Spinal cord (tissue), 10 donors: Measurements from ENCODE around the gene PRKRIP1. TPM values are rescaled to one million over a fixed set of nuclear protein-coding genes. Genes with fewer than 3 reads are reported as not detected.

ENCODE experiments used
- DNase-seq, 6 donors: peaks; one replicate each; pipeline versions ENCODE4 v3.0.0 to v3.0.0-alpha.2; 2013 to 2015; ENCODE audit warnings: low spot score in 6 of 6, low read depth in 4 of 6
- H3K27ac ChIP-seq: one replicate; pipeline ENCODE4 v1.5.1; 2013; ENCODE audit warnings: low read depth, low read length, control low read depth
- H3K27me3 ChIP-seq: one replicate; pipeline ENCODE4 v1.6.1; 2013; ENCODE audit warnings: low read length; ENCODE audit not compliant: control insufficient read depth, insufficient read depth
- H3K36me3 ChIP-seq: one replicate; pipeline ENCODE4 v1.6.1; 2013; ENCODE audit warnings: low read length; ENCODE audit not compliant: control insufficient read depth, insufficient read depth
- H3K4me1 ChIP-seq: one replicate; pipeline ENCODE4 v1.6.1; 2013; ENCODE audit warnings: low read length; ENCODE audit not compliant: control insufficient read depth, insufficient read depth
- H3K4me3 ChIP-seq: one replicate; pipeline ENCODE4 v1.5.1; 2013; ENCODE audit warnings: low read depth, low read length, control low read depth
- H3K9me3 ChIP-seq: one replicate; pipeline ENCODE4 v1.6.1; 2013; ENCODE audit warnings: low read length; ENCODE audit not compliant: control insufficient read depth, insufficient read depth
- WGBS: methylation state at CpG from one replicate; pipeline ENCODE4 v1.1.5; 2013; ENCODE audit warnings: missing lambda C conversion rate; ENCODE audit not compliant: insufficient coverage; 5-methylcytosine and 5-hydroxymethylcytosine counted together
- polyA plus RNA-seq, 2 donors: library from polyadenylated mRNA; unstranded; fragments of 120-200 nt; gene quantifications; one replicate each; pipeline ENCODE4 v1.2.1, GENCODE V29; 2013; ENCODE audit not compliant: insufficient read length in 2 of 2
- total RNA-seq, 2 donors: library from RNA; depleted of rRNA in 1 of 2; stranded (reverse); fragments of 120-200 nt in 1 of 2; fragments of >200 nt in 1 of 2; gene quantifications; one replicate each; pipeline versions ENCODE4 v1.2.3 to v1.2.4, GENCODE V29; 2013 to 2014
- donor health status: healthy.

PRKRIP1 gene
- total and polyA plus RNA-seq, 4 donors = 17.0 to 57.8 (median 41.1) TPM

DNA sequence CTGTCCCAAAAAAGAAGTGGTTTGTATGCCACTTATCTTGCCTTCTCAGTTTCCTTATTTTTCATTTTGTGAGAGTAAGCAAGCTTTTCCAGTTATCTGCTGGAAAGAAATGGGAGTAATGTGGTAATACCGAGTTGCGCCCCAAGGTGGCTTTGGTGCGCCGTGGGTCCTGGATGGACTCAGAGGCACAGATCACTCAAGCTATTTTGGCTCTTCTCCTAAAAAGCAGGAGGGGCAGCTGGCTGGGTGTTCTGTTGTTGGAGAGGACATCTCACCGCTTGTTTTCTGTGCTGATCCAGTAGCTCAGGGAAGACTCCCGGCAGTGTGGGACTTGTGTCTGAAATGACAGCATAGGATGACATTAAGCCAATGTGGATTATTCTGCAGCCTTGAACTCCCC is 16.4 kb downstream of the PRKRIP1 start:
- no peak overlapping the region for H3K4me3 ChIP-seq
- no peaks in the 10 kb centered on the region for H3K27me3 ChIP-seq
- H3K27ac ChIP-seq = no peak overlapping the region
- WGBS = 57% methylated on average over 4 of the region's 6 CpGs
- peak in 2 of 6 donors; percentile 56 to 70 for DNase-seq
- peaks cover 84% of the 10 kb centered on the region for H3K36me3 ChIP-seq
- H3K9me3 ChIP-seq = no peaks in the 10 kb centered on the region
- no peaks in the 10 kb centered on the region for H3K4me1 ChIP-seq

DNA sequence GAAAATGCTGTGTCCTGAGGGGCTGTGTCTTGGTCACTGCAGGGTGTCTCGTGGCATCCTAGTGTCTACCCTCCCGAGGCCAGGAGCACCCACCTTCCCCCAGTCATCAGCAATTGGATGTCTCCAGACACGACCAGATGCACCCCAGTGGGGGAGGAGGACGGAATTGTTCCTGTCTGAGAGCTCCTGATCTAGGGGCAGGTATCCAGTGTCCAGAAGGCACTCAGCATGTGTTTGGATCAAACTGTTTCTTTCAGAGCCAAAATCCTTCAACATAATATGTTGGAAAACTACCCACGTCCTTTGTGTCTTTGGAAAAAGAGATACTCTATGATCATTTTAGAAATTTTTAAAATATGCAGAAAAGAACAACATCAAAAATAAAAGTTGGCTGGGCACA is 16.9 kb downstream of the PRKRIP1 start:
- WGBS = 80% methylated on average over 1 of the region's 5 CpGs
- Histone ChIP-seq H3K4me1 (no peaks in the 10 kb centered on the region), H3K36me3 (peaks cover 83% of the 10 kb centered on the region), H3K27me3 (no peaks in the 10 kb centered on the region), H3K9me3 (no peaks in the 10 kb centered on the region), H3K4me3 (no peak overlapping the region), H3K27ac (no peak overlapping the region)
- DNase-seq = peak in 1 of 6 donors; percentile 64

DNA sequence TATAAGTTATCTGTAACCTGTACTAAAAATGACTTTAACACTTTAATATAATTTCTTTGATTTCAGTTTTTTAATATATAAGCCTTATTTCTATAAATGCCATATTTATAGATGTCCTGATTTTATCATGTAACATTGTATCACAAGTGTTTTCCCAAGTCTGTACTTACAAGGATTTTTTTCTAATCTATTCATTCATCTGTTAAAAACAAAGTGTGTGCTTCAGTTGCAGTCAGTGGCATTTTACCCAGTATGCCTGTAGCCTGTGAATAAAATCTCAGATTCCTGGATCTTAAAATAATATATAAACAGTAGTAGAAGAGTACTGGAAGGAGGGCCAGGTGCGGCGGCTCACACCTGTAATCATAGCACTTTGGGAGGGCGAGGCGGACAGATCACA is 17.4 kb downstream of the PRKRIP1 start:
- no CpG with 5 or more reads among the region's 4 CpGs for WGBS
- Histone ChIP-seq H3K27me3 (no peaks in the 10 kb centered on the region), H3K36me3 (peaks cover 78% of the 10 kb centered on the region), H3K4me1 (no peaks in the 10 kb centered on the region), H3K4me3 (no peak overlapping the region), H3K9me3 (no peaks in the 10 kb centered on the region), H3K27ac (no peak overlapping the region)
- DNase-seq = no peak

DNA sequence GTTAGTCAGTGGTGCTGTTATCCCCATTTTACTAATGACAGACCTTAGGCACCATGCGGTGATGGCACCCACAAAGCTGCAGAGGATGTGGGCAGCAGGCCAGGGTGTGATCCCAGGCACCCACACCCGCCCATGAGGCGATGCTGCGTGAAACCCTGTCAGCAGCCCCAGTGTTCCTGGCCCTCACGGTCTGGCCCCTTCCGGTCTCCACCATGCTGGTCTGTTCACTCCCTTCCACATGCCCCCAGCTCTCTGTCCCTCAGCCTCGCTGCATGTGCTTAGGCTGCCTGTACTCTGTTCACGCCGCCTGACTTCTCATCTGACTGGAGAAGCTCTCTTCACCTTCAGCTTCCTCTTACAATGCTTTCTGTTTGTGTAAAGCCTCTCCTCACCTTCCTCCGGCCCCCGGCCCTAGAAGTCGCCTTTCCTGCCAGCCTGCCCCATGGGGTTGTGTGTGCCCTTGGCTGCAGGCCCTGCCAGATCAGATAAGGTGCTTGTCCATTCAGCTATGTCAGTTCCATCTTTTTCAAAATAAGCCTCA is 19.6 kb downstream of the PRKRIP1 start:
- WGBS = 90% methylated on average over 12 of the region's 12 CpGs
- Histone ChIP-seq H3K27ac (no peak overlapping the region), H3K9me3 (no peaks in the 10 kb centered on the region), H3K4me1 (no peaks in the 10 kb centered on the region), H3K36me3 (peaks cover 78% of the 10 kb centered on the region), H3K27me3 (no peaks in the 10 kb centered on the region), H3K4me3 (no peak overlapping the region)
- no peak for DNase-seq

DNA sequence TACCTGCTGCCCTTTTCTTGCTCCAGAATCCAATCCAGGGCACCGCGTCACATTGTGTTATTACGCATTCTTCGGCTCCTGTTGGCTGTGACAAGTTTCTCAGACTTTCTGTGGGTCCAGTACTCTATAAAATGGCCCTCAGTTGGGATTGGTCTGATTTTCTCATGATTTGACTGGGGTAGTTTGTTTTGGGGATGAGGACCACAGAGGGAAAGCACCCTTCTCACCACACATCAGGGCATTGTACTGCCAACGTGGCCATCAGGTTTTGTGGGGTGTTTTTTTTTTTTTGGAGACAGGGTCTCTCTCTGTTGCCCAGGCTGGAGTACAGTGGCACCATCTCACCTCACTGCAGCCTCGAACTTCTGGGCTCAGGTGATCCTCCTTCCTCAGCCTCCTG is 20.2 kb downstream of the PRKRIP1 start:
- Histone ChIP-seq H3K9me3 (no peaks in the 10 kb centered on the region), H3K4me3 (no peak overlapping the region), H3K27ac (no peak overlapping the region), H3K36me3 (peaks cover 78% of the 10 kb centered on the region), H3K27me3 (no peaks in the 10 kb centered on the region), H3K4me1 (no peaks in the 10 kb centered on the region)
- DNase-seq = no peak
- WGBS = 97% methylated on average over 4 of the region's 6 CpGs

DNA sequence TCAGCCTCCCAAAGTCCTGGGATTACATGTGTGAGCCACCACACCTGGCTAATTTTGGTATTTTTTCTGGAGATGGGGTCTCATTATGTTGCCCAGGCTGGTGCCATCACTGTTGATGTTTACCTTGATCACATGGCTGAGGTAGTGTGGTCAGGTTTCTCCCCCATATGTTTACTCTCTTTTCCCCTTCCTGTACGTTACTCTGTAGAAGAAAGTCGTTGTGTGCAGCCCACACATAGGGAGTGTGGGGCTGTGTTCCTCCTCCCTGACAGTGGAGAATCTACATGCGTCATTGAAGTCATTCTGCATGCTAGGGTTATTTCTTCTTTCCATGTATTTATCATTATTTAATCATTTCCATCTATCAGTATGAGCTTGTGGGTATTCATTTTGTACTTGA is 20.9 kb downstream of the PRKRIP1 start:
- no CpG with 5 or more reads among the region's 3 CpGs for WGBS

DNA sequence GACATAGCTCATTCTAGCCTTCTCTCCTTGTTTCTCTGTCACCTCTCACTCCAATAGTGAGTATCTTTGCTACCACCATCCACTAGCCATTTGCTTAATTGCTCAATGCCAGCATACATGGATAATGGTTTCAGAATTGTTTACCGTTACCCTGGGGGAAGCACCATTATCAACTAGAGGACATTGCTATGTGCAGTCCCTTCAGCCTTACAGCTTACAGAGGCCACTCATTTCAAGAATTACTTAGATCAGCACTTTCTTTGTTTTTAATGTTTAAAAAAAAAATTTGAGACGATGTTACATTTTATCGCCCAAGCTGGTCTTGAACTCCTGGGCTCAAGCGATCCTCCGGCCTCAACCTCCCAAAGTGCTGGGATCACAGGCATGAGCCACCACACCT is 22.4 kb downstream of the PRKRIP1 start:
- Histone ChIP-seq H3K36me3 (peaks cover 79% of the 10 kb centered on the region), H3K4me3 (no peak overlapping the region), H3K9me3 (no peaks in the 10 kb centered on the region), H3K27me3 (no peaks in the 10 kb centered on the region), H3K27ac (no peak overlapping the region), H3K4me1 (no peaks in the 10 kb centered on the region)
- no peak for DNase-seq
- whole genome bisulfite sequencing = 100% methylated on average over 3 of the region's 5 CpGs

More for the DNA sequence above, 20.9 kb downstream of the PRKRIP1 start:
- DNase-seq = no peak
- H3K9me3 ChIP-seq = no peaks in the 10 kb centered on the region
- no peak overlapping the region for H3K27ac ChIP-seq
- no peaks in the 10 kb centered on the region for H3K4me1 ChIP-seq
- H3K27me3 ChIP-seq = no peaks in the 10 kb centered on the region
- peaks cover 76% of the 10 kb centered on the region for H3K36me3 ChIP-seq
- H3K4me3 ChIP-seq = no peak overlapping the region

DNA sequence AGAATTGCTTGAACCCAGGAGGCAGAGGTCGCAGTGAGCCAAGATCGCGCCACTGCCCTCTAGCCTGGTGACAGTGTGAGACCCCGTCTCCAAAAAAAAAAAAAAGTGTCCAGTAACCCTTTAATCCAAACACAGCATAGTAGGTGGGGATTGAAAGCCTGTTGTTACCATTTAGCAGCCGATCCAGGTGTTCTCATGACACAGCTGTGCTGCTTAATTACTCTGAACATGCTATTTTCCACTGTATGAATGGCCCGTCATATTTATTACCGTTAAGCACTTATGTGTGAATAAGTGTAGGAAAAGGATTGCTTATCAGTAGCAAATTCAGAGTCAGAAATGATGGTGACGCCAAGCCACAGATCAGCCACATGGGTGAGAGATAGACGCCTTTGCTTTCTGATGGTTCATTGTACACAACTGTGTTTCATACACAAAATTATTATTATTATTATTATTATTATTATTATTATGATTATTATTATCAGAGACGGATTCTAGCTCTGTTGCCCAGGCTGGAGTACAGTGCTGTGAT is 25.6 kb downstream of the PRKRIP1 start:
- no peak for DNase-seq
- Histone ChIP-seq H3K4me3 (no peak overlapping the region), H3K27me3 (no peaks in the 10 kb centered on the region), H3K9me3 (no peaks in the 10 kb centered on the region), H3K4me1 (peaks cover 11% of the 10 kb centered on the region), H3K36me3 (peaks cover 86% of the 10 kb centered on the region), H3K27ac (no peak overlapping the region)
- WGBS = 100% methylated on average over 1 of the region's 10 CpGs

DNA sequence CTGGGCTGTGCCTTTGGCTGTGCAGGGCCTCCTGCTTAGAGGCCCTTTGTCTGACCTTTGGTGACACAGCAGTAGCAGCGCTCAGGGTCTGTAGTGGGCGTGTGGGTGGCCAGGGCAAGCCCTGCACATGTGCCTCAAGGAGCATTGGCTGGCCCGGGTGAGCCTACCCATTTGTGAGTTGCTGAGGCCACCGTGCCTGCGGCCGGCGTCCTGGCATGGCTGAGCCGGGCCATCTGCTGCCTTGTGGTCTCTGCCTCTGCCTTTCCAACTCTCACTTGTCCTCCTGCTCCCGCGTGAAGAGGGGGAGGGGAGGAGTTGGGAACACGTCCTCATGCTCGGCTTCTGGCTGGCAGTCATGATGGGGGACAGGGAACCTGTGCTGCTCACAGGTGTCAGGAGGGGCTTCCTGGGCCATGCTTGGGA is 28.0 kb downstream of the PRKRIP1 start:
- H3K36me3 ChIP-seq = peaks cover 82% of the 10 kb centered on the region
- no peak for DNase-seq
- peaks cover 11% of the 10 kb centered on the region for H3K4me1 ChIP-seq
- no peaks in the 10 kb centered on the region for H3K27me3 ChIP-seq
- no peak overlapping the region for H3K27ac ChIP-seq
- no peaks in the 10 kb centered on the region for H3K9me3 ChIP-seq
- H3K4me3 ChIP-seq = no peak overlapping the region
- WGBS = 60% methylated on average over 10 of the region's 12 CpGs

DNA sequence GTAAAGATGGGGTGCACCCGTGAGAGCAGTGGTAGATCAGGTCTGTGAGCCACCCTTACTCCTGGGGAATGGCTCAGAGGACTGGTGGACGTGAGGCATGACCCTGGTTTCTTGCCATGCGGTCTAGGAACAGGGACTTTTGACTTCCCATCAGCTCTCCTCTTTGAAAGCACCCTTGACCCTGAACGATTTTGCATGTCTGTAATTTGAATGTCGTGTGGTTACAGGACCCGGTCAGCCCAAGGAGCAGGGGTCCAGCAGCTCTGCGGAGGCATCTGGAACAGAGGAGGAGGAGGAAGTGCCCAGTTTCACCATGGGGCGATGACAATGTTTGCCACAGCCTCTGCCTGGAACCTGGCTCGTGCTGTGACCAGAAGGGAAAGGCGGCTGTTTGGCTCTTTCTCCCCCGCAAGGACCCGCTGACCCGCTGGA is 28.6 kb downstream of the PRKRIP1 start:
- Histone ChIP-seq H3K27ac (no peak overlapping the region), H3K36me3 (peaks cover 82% of the 10 kb centered on the region)

More for the DNA sequence above, 28.6 kb downstream of the PRKRIP1 start:
- 89% methylated on average over 12 of the region's 13 CpGs for WGBS
- Histone ChIP-seq H3K4me3 (no peak overlapping the region), H3K9me3 (no peaks in the 10 kb centered on the region), H3K4me1 (peaks cover 11% of the 10 kb centered on the region), H3K27me3 (no peaks in the 10 kb centered on the region)
- DNase-seq = no peak
